H1 (cell line): ENCODE data around the gene KIAA0930. TPM values are rescaled to one million over a fixed set of nuclear protein-coding genes. Genes with fewer than 3 reads are reported as not detected.

ENCODE experiments used
- CTCF ChIA-PET: fragments of 300-600 bp; sonication (Branson Sonifier 250); formaldehyde crosslinking; loops from one replicate; lab custom pipeline; 2021; ENCODE audit not compliant: partially characterized antibody; lab: Charles Lee
- POLR2A ChIA-PET: fragments of 300-600 bp; sonication (Branson Sonifier 250); formaldehyde crosslinking; loops from one replicate; lab custom pipeline; 2021; ENCODE audit warnings: inconsistent platforms; ENCODE audit not compliant: partially characterized antibody; lab: Charles Lee
- DNase-seq, 2 experiments: peaks; one replicate each; pipeline versions ENCODE4 v3.0.0 to v3.0.0-alpha.2; 2010 to 2022; ENCODE audit warnings: low spot score in 2 of 2, low read depth in 1 of 2, mixed read lengths in 1 of 2
- FAIRE-seq: peaks from 2 replicates; lab custom pipeline; 2011; peaks lifted over from hg19 to GRCh38; lab: Jason Lieb, UNC
- H2AFZ ChIP-seq: 2 replicates; pipeline ENCODE4 v1.8.1; 2012; ENCODE audit warnings: low read length, inconsistent platforms
- H2AK5ac ChIP-seq: 2 replicates; pipeline ENCODE4 v1.6.1; 2013; ENCODE audit warnings: low read depth, low read length
- H2BK120ac ChIP-seq: replicated peaks from 2 replicates; pipeline ENCODE3; 2013; ENCODE audit warnings: low read depth, low read length, inconsistent platforms
- H2BK12ac ChIP-seq: 2 replicates; pipeline ENCODE4 v1.6.1; 2013; ENCODE audit warnings: low read depth, low read length
- H2BK15ac ChIP-seq: 2 replicates; pipeline ENCODE4 v1.6.1; 2013; ENCODE audit warnings: low read length
- H2BK20ac ChIP-seq: 2 replicates; pipeline ENCODE4 v1.6.1; 2013; ENCODE audit warnings: low read length
- H2BK5ac ChIP-seq: 2 replicates; pipeline ENCODE4 v1.6.1; 2013; ENCODE audit warnings: low read depth, low read length
- H3K14ac ChIP-seq: 2 replicates; pipeline ENCODE4 v1.6.1; 2013; ENCODE audit warnings: inconsistent platforms; ENCODE audit not compliant: insufficient read length
- H3K18ac ChIP-seq: 2 replicates; pipeline ENCODE4 v1.6.1; 2013; ENCODE audit warnings: low read length; ENCODE audit errors: extremely low read depth
- H3K23ac ChIP-seq: 2 replicates; pipeline ENCODE4 v1.6.1; 2013; ENCODE audit warnings: inconsistent platforms; ENCODE audit not compliant: insufficient read length
- H3K23me2 ChIP-seq: 2 replicates; pipeline ENCODE4 v1.6.1; 2013; ENCODE audit warnings: low read depth, low read length
- H3K27ac ChIP-seq: 2 replicates; pipeline ENCODE4 v1.6.1; 2011; ENCODE audit warnings: low read depth, low read length, inconsistent platforms
- H3K27me3 ChIP-seq, 4 experiments: replicated peaks in 1 of 4; 1 replicate in 1 of 4; 2 replicates in 3 of 4; pipeline versions ENCODE4 v1.6.1 to v1.8.1; 2011 to 2013; ENCODE audit warnings: low read length in 3 of 4, mild to moderate bottlenecking in 3 of 4, inconsistent platforms in 2 of 4, mixed read lengths in 2 of 4, moderate library complexity in 1 of 4; ENCODE audit not compliant: control insufficient read depth in 3 of 4, insufficient read depth in 3 of 4; ENCODE audit errors: extremely low read depth in 1 of 4
- H3K36me3 ChIP-seq, 4 experiments: 2 replicates each; pipeline versions ENCODE4 v1.6.1 to v1.8.1; 2011 to 2013; ENCODE audit warnings: mild to moderate bottlenecking in 4 of 4, low read length in 3 of 4, moderate library complexity in 2 of 4, control low read depth in 1 of 4, inconsistent platforms in 1 of 4; ENCODE audit not compliant: insufficient read depth in 4 of 4, control insufficient read depth in 2 of 4
- H3K4ac ChIP-seq: replicated peaks from 2 replicates; pipeline ENCODE3; 2013; ENCODE audit warnings: low read length, low read depth, mixed read lengths, inconsistent platforms; ENCODE audit not compliant: insufficient read length
- H3K4me1 ChIP-seq, 4 experiments: replicated peaks in 1 of 4; 1 replicate in 1 of 4; 2 replicates in 3 of 4; pipeline versions ENCODE4 v1.6.1 to v1.8.1; 2011 to 2013; ENCODE audit warnings: low read length in 3 of 4, inconsistent platforms in 2 of 4, mixed read lengths in 1 of 4; ENCODE audit not compliant: insufficient read depth in 4 of 4, control insufficient read depth in 3 of 4
- H3K4me2 ChIP-seq, 2 experiments: 2 replicates each; pipeline versions ENCODE4 v1.6.1 to v1.8.1; 2011 to 2013; ENCODE audit warnings: low read depth in 2 of 2, low read length in 2 of 2, control low read depth in 1 of 2, inconsistent platforms in 1 of 2, mild to moderate bottlenecking in 1 of 2; ENCODE audit not compliant: insufficient read depth in 1 of 2
- H3K4me3 ChIP-seq, 4 experiments: fragments of 200-600, 300-600 bp in 1 of 4; sonication (generic), shearing (Covaris generic), sonication (Bioruptor Twin) in 1 of 4; 2 replicates each; pipeline versions ENCODE4 v1.5.1 to v1.8.1; 2011 to 2016; ENCODE audit warnings: low read length in 4 of 4, low read depth in 3 of 4, control low read depth in 2 of 4, inconsistent platforms in 2 of 4, mild to moderate bottlenecking in 2 of 4, mixed read lengths in 1 of 4, moderate library complexity in 1 of 4; ENCODE audit not compliant: insufficient read depth in 2 of 4; ENCODE audit errors: extremely low read depth in 1 of 4
- H3K56ac ChIP-seq: replicated peaks from 2 replicates; pipeline ENCODE3; 2013; ENCODE audit warnings: low read depth, mild to moderate bottlenecking, mixed read lengths, low read length, inconsistent platforms; ENCODE audit not compliant: insufficient read length
- H3K79me1 ChIP-seq: 2 replicates; pipeline ENCODE4 v1.6.1; 2013; ENCODE audit warnings: low read depth, low read length, control low read depth
- H3K79me2 ChIP-seq, 2 experiments: 2 replicates each; pipeline versions ENCODE4 v1.6.1 to v1.8.1; 2012 to 2013; ENCODE audit warnings: low read length in 2 of 2, mild to moderate bottlenecking in 2 of 2, inconsistent platforms in 1 of 2; ENCODE audit not compliant: insufficient read depth in 2 of 2, control insufficient read depth in 1 of 2
- H3K9ac ChIP-seq, 4 experiments: replicated peaks in 1 of 4; 1 replicate in 1 of 4; 2 replicates in 3 of 4; pipeline versions ENCODE4 v1.6.1 to v1.8.1; 2011 to 2013; ENCODE audit warnings: low read depth in 3 of 4, low read length in 3 of 4, control low read depth in 2 of 4, mild to moderate bottlenecking in 2 of 4, moderate library complexity in 2 of 4, inconsistent platforms in 1 of 4; ENCODE audit errors: extremely low read depth in 1 of 4
- H3K9me3 ChIP-seq, 2 experiments: 2 replicates each; pipeline versions ENCODE4 v1.6.1 to v1.8.1; 2012 to 2013; ENCODE audit warnings: mild to moderate bottlenecking in 2 of 2, moderate library complexity in 2 of 2, control low read depth in 1 of 2, inconsistent platforms in 1 of 2, low read depth in 1 of 2, low read length in 1 of 2, mixed read lengths in 1 of 2; ENCODE audit not compliant: insufficient read depth in 2 of 2
- H4K20me1 ChIP-seq, 2 experiments: replicated peaks in 1 of 2; 2 replicates each; pipeline versions ENCODE3 to v1.8.1; 2011 to 2013; ENCODE audit warnings: inconsistent platforms in 2 of 2, low read length in 2 of 2, mild to moderate bottlenecking in 1 of 2; ENCODE audit not compliant: insufficient read depth in 2 of 2, control insufficient read depth in 1 of 2
- H4K5ac ChIP-seq: 2 replicates; pipeline ENCODE4 v1.6.1; 2013; ENCODE audit warnings: low read length, low read depth, mixed read lengths, inconsistent platforms; ENCODE audit not compliant: insufficient read length
- H4K8ac ChIP-seq: 2 replicates; pipeline ENCODE4 v1.8.0; 2013; ENCODE audit warnings: mild to moderate bottlenecking, moderate library complexity, low read length, inconsistent platforms; ENCODE audit not compliant: insufficient read depth; ENCODE audit errors: extremely low read depth
- H4K91ac ChIP-seq: replicated peaks from 2 replicates; pipeline ENCODE3; 2013; ENCODE audit warnings: low read length, mixed read lengths, inconsistent platforms; ENCODE audit not compliant: insufficient read length
- BACH1 ChIP-seq: IDR thresholded peaks from 2 replicates; pipeline ENCODE4 v1.6.1; 2012; ENCODE audit warnings: low read length, improper control_type of control experiment
- BRCA1 ChIP-seq: IDR thresholded peaks from 2 replicates; pipeline ENCODE4 v1.6.1; 2012; ENCODE audit warnings: low read depth, low read length, improper control_type of control experiment
- EP300 ChIP-seq, 2 experiments: IDR thresholded peaks; 1 replicate in 1 of 2; 2 replicates in 1 of 2; pipeline ENCODE4 v1.6.1; 2011 to 2012; ENCODE audit warnings: low read depth in 2 of 2, low read length in 2 of 2, mild to moderate bottlenecking in 2 of 2, borderline replicate concordance in 1 of 2, inconsistent platforms in 1 of 2, moderate library complexity in 1 of 2
- EZH2 ChIP-seq: fragments of 200-600 bp; sonication (generic); IDR thresholded peaks from 2 replicates; pipeline ENCODE4 v1.7.1; 2012; ENCODE audit warnings: low read depth, mild to moderate bottlenecking, moderate library complexity, low read length, inconsistent platforms; ENCODE audit not compliant: severe bottlenecking
- GTF2F1 ChIP-seq: IDR thresholded peaks from 2 replicates; pipeline ENCODE4 v1.6.1; 2012; ENCODE audit warnings: low read depth, low read length, improper control_type of control experiment, borderline replicate concordance
- JUND ChIP-seq: IDR thresholded peaks from 2 replicates; pipeline ENCODE4 v1.6.1; 2011; ENCODE audit warnings: mild to moderate bottlenecking, improper control_type of control experiment, low read length
- NANOG ChIP-seq: IDR thresholded peaks from 2 replicates; pipeline ENCODE4 v1.6.1; 2011; ENCODE audit warnings: low read length, low read depth, mild to moderate bottlenecking, inconsistent platforms; ENCODE audit not compliant: insufficient read depth, poor library complexity, severe bottlenecking
- RAD21 ChIP-seq, 2 experiments: IDR thresholded peaks in 1 of 2; conservative IDR thresholded peaks in 1 of 2; 2 replicates each; pipeline ENCODE4 v1.6.1; 2011; ENCODE audit warnings: low read depth in 2 of 2, low read length in 2 of 2, improper control_type of control experiment in 1 of 2, inconsistent platforms in 1 of 2, mild to moderate bottlenecking in 1 of 2, moderate library complexity in 1 of 2
- RBBP5 ChIP-seq: IDR thresholded peaks from 2 replicates; pipeline ENCODE4 v1.7.1; 2012; ENCODE audit warnings: low read depth, mild to moderate bottlenecking, inconsistent platforms, low read length, moderate library complexity, borderline replicate concordance
- RNF2 ChIP-seq: fragments of 200-900, 300-1000 bp; sonication (generic); IDR thresholded peaks from 2 replicates; pipeline ENCODE4 v1.7.1; 2016; ENCODE audit warnings: borderline replicate concordance, low read depth, mild to moderate bottlenecking, antibody characterized with exemption, low read length; ENCODE audit not compliant: poor library complexity, severe bottlenecking; ENCODE audit errors: missing control alignments
- SIX5 ChIP-seq: IDR thresholded peaks from 2 replicates; pipeline ENCODE4 v1.6.1; 2011; ENCODE audit warnings: mild to moderate bottlenecking, low read depth, low read length
- SP1 ChIP-seq: IDR thresholded peaks from 2 replicates; pipeline ENCODE4 v1.6.1; 2011; ENCODE audit warnings: low read depth, low read length
- TCF12 ChIP-seq: IDR thresholded peaks from 2 replicates; pipeline ENCODE4 v1.6.1; 2011; ENCODE audit warnings: low read depth, mild to moderate bottlenecking, low read length
- WGBS, 2 experiments: shearing (Covaris generic) in 1 of 2; methylation state at CpG; one replicate each; pipeline versions ENCODE4 v1.1.6 to v1.1.7; 2013 to 2015; ENCODE audit warnings: low lambda C conversion rate in 2 of 2, mixed read lengths in 2 of 2, inconsistent platforms in 1 of 2, low coverage in 1 of 2, missing lambda C conversion rate in 1 of 2; ENCODE audit not compliant: insufficient replicate concordance in 2 of 2, insufficient coverage in 1 of 2, insufficient read length in 1 of 2; ENCODE audit errors: extremely low coverage in 1 of 2, missing lambda C conversion rate in 1 of 2; 5-methylcytosine and 5-hydroxymethylcytosine counted together
- polyA plus RNA-seq, 7 experiments: library from polyadenylated mRNA; depleted of rRNA in 3 of 7; stranded (reverse) in 5 of 7; unstranded in 2 of 7; fragments of >200 nt in 5 of 7; fragments of 200-250 nt in 2 of 7; gene quantifications; 1 replicate in 5 of 7; 2 replicates in 1 of 7; 4 replicates in 1 of 7; pipeline versions ENCODE4 v1.2.1 to v1.2.3, GENCODE V29; 2011 to 2013; ENCODE audit warnings: missing spikeins in 2 of 7, mixed read lengths in 2 of 7
- total RNA-seq: library from RNA; stranded (reverse); fragmentation: NEBNext Ultra II Directional; extraction: Animal tissue kit (Norgen Biotek cat#: 25700); gene quantifications from 2 replicates; pipeline ENCODE4 v1.2.1, GENCODE V29; 2021

KIAA0930 gene
- total and polyA plus RNA-seq, 2 of the 8 experiments (the other 6 are each of a cell fraction or from before 2014, with no cell fraction given) = 61.9 to 66.1 TPM

DNA sequence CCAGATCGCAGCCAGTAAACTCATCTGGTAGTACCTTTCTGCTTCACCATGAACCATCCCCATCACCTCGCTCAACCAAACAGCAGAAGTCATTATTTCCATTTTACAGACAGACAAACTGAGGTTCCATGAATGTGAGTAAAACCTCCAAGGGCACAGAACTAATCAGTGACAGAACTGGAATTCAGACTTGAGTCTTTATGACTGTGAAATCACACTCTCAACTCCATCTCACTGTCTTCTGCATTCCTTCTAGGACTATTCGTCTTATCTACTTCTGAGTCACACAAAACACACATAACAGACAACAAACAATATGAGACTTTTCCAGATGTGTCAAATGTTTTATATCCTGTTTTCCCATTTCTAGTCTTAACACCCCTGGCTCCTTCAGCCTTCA is 86.3 kb downstream of the KIAA0930 start:
- H2AFZ ChIP-seq = no peak overlapping the region
- H2BK120ac ChIP-seq = no peak overlapping the region
- no peak overlapping the region for H3K4me2 ChIP-seq
- no peak overlapping the region for H4K91ac ChIP-seq
- H3K56ac ChIP-seq = no peak overlapping the region
- H4K8ac ChIP-seq = no peak overlapping the region
- H3K4me1 ChIP-seq = no peaks in the 10 kb centered on the region
- H2BK20ac ChIP-seq = no peak overlapping the region
- ChIA-PET CTCF (interaction anchor here (1.0 kb wide), 2 partner anchors 29 to 55 kb away, joined by 3 read pairs; no protein-coding TSS in a partner anchor), POLR2A (interaction anchor here (0.8 to 2.2 kb wide), 3 partner anchors 9 to 16 kb away, joined by 3 to 4 read pairs (median 3); no protein-coding TSS in a partner anchor)
- DNase-seq (no peak), FAIRE-seq (no peak)
- H3K27ac ChIP-seq = no peak overlapping the region
- no peak overlapping the region for H3K18ac ChIP-seq
- H3K23me2 ChIP-seq = no peaks in the 10 kb centered on the region
- H3K79me2 ChIP-seq = peaks cover 0 to 18% of the 10 kb centered on the region in 2 experiments; a peak in 3 of 4 replicates
- peaks cover 6% of the 10 kb centered on the region for H3K79me1 ChIP-seq
- H3K9me3 ChIP-seq = no peaks in the 10 kb centered on the region
- H3K9ac ChIP-seq = no peak overlapping the region
- H2AK5ac ChIP-seq = no peak overlapping the region
- no peak overlapping the region for H3K4me3 ChIP-seq
- no peak overlapping the region for H3K23ac ChIP-seq
- H3K36me3 ChIP-seq = peaks cover 14 to 36% (median 17%) of the 10 kb centered on the region in 4 experiments
- H3K4ac ChIP-seq = no peak overlapping the region
- no peak overlapping the region for H4K5ac ChIP-seq
- WGBS, 2 experiments = 92% methylated on average over 3 of the region's 3 CpGs; no CpG with 5 or more reads in 1 of the 2 experiments
- H2BK12ac ChIP-seq = no peak overlapping the region
- H3K14ac ChIP-seq = no peak overlapping the region
- no peak overlapping the region for H2BK5ac ChIP-seq
- H2BK15ac ChIP-seq = no peak overlapping the region
- peaks cover 0 to 2% (median 0%) of the 10 kb centered on the region in 4 experiments; a peak in 1 of 7 replicates for H3K27me3 ChIP-seq
- peaks cover 0 to 8% of the 10 kb centered on the region in 2 experiments for H4K20me1 ChIP-seq
- TF ChIP-seq GTF2F1 = no peak
- TF ChIP-seq RBBP5 = no peak
- TF ChIP-seq RNF2 = no peak
- TF ChIP-seq BRCA1 = no peak
- TF ChIP-seq RAD21 (IDR thresholded peaks at IDR 0.05 in 1 of 2, conservative IDR thresholded peaks at IDR 0.05 in 1 of 2; ENCODE audit: low read depth in 2 of 2, low read length in 2 of 2) = no peak
- TF ChIP-seq JUND = no peak
- TF ChIP-seq EZH2 = no peak
- TF ChIP-seq SIX5 = no peak
- no peak for TF ChIP-seq BACH1
- no peak for TF ChIP-seq SP1
- TF ChIP-seq TCF12 = no peak
- no peak for TF ChIP-seq NANOG
- TF ChIP-seq EP300 (IDR thresholded peaks at IDR 0.05; ENCODE audit: borderline replicate concordance in 1 of 2, low read depth in 2 of 2, low read length in 2 of 2) = no peak
